K562 (cell line): ENCODE data around the gene WSCD2.

Experiments used
- CEBPG ChIP-seq, 3 experiments: fragments of 200-800 bp in 1 of 3; sonication (Bioruptor generic) in 1 of 3; sonication (generic) in 1 of 3; formaldehyde crosslinking in 1 of 3; IDR thresholded peaks in 2 of 3; conservative IDR thresholded peaks in 1 of 3; 2 replicates each; pipeline versions ENCODE4 v1.6.1 to v1.8.0; 2016 to 2022; ENCODE audit warnings: missing compliant biosample characterization in 2 of 3, missing genetic modification characterization in 2 of 3, mild to moderate bottlenecking in 1 of 3, missing genetic modification reagents in 1 of 3
- POLR2A ChIP-seq: fragments of 450-650 bp; conservative IDR thresholded peaks from 2 replicates; pipeline ENCODE4 v1.6.1; 2016
- RAD21 ChIP-seq, 2 experiments: fragments of 250-450 bp in 1 of 2; fragments of 450-650 bp in 1 of 2; sonication (Bioruptor Pico) in 1 of 2; formaldehyde crosslinking in 1 of 2; IDR thresholded peaks in 1 of 2; conservative IDR thresholded peaks in 1 of 2; 2 replicates each; pipeline versions ENCODE4 v1.4.0 to v1.8.0; 2020 to 2022; ENCODE audit warnings: mild to moderate bottlenecking in 2 of 2, moderate library complexity in 1 of 2
- RFX5 ChIP-seq: IDR thresholded peaks from 2 replicates; pipeline ENCODE4 v1.6.1; 2011; ENCODE audit warnings: low read depth, mild to moderate bottlenecking, improper control_type of control experiment, low read length
- TOE1 ChIP-seq, 2 experiments: fragments of 450-650 bp in 1 of 2; sonication (generic) in 1 of 2; formaldehyde crosslinking in 1 of 2; IDR thresholded peaks; 2 replicates each; pipeline versions ENCODE4 v1.7.1 to v1.8.0; 2016 to 2022; ENCODE audit warnings: borderline replicate concordance in 2 of 2, mild to moderate bottlenecking in 2 of 2, antibody characterized with exemption in 1 of 2, inconsistent platforms in 1 of 2, low read depth in 1 of 2, missing genetic modification reagents in 1 of 2, moderate library complexity in 1 of 2
- ZNF785 ChIP-seq: fragments of 250-450 bp; sonication (Bioruptor Pico); IDR thresholded peaks from 2 replicates; pipeline ENCODE4 v1.4.0; 2020; ENCODE audit warnings: mild to moderate bottlenecking
- TF ChIP-seq, protein P1 (sequence below), 3 experiments: fragments of 200-800 bp in 1 of 3; fragments of 250-450 bp in 1 of 3; fragments of 450-650 bp in 1 of 3; sonication (Bioruptor Pico) in 1 of 3; sonication (Bioruptor generic) in 1 of 3; formaldehyde crosslinking in 1 of 3; IDR thresholded peaks; 2 replicates each; pipeline versions ENCODE4 v1.6.1 to v1.8.0; 2016 to 2022; ENCODE audit warnings: mild to moderate bottlenecking in 2 of 3, missing genetic modification characterization in 2 of 3, missing compliant biosample characterization in 1 of 3, moderate library complexity in 1 of 3

DNA sequence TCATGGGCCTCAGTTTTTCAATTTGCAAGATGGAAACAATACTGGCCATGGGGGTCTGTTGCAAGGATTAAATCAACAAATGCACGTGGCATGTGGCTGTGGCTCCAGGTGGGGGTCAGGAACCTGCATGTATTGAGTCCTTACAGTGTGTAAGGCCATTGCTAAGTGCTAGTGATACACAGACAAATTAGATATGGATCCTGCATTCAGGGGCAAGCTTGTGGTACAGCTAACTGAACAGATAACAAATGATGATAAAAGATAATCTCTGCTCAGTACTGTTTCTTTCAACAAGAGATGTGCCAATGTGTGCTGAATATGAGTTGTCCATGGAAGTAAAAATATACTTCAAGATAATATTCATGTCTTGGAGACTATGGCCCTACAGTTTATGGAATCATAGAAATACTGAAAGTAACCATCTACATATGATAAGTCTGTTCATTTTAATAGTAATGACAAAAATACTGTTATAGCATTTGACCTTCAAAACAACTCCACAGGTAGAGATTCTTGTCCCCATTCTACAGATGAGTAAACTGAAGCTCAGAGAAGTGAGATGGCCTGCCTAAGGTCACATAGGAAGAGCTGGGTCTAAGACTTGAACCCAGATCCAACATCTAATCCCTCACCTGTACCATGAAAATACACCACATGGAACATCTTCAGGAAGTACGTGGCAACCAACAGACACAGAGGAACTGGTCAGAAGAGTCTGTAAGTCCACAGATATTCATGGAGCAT lies 7.2 kb upstream of the WSCD2 start:
- TF ChIP-seq RFX5 (no peak), POLR2A (no peak), TOE1 (IDR thresholded peaks at IDR 0.05; ENCODE audit: borderline replicate concordance) (no peak), TOE1 (CRISPR knock-in tag; IDR thresholded peaks at IDR 0.05; ENCODE audit: borderline replicate concordance, low read depth) (no peak), RAD21 (CRISPR knock-in tag; conservative IDR thresholded peaks at IDR 0.05 in 1 of 2, IDR thresholded peaks at IDR 0.05 in 1 of 2) (no peak), ZNF785 (CRISPR knock-in tag) (no peak), CEBPG (CRISPR knock-in tag; IDR thresholded peaks at IDR 0.05) (no peak), CEBPG (tag; conservative IDR thresholded peaks at IDR 0.05 in 1 of 2, IDR thresholded peaks at IDR 0.05 in 1 of 2) (no peak)
- TF ChIP-seq, protein P1, sequence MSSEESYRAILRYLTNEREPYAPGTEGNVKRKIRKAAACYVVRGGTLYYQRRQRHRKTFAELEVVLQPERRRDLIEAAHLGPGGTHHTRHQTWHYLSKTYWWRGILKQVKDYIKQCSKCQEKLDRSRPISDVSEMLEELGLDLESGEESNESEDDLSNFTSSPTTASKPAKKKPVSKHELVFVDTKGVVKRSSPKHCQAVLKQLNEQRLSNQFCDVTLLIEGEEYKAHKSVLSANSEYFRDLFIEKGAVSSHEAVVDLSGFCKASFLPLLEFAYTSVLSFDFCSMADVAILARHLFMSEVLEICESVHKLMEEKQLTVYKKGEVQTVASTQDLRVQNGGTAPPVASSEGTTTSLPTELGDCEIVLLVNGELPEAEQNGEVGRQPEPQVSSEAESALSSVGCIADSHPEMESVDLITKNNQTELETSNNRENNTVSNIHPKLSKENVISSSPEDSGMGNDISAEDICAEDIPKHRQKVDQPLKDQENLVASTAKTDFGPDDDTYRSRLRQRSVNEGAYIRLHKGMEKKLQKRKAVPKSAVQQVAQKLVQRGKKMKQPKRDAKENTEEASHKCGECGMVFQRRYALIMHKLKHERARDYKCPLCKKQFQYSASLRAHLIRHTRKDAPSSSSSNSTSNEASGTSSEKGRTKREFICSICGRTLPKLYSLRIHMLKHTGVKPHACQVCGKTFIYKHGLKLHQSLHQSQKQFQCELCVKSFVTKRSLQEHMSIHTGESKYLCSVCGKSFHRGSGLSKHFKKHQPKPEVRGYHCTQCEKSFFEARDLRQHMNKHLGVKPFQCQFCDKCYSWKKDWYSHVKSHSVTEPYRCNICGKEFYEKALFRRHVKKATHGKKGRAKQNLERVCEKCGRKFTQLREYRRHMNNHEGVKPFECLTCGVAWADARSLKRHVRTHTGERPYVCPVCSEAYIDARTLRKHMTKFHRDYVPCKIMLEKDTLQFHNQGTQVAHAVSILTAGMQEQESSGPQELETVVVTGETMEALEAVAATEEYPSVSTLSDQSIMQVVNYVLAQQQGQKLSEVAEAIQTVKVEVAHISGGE (CRISPR knock-in tag; IDR thresholded peaks at IDR 0.05), result no peak
